Mesenchymal stem cell (in vitro differentiated cells and primary cell): ENCODE results near the gene HDAC7.

Source experiments
- DNase-seq: peaks from one replicate; pipeline ENCODE4 v3.0.0-alpha.2; 2013
- H2AFZ ChIP-seq: one replicate; pipeline ENCODE4 v1.6.1; 2013; ENCODE audit warnings: low read depth, mild to moderate bottlenecking, control low read depth, inconsistent platforms, low read length, moderate library complexity
- H2AK5ac ChIP-seq: 2 replicates; pipeline ENCODE4 v1.6.1; 2013; ENCODE audit warnings: low read length, moderate library complexity, mild to moderate bottlenecking, inconsistent platforms; ENCODE audit not compliant: severe bottlenecking
- H2BK120ac ChIP-seq: one replicate; pipeline ENCODE4 v1.6.1; 2013; ENCODE audit warnings: low read depth, mild to moderate bottlenecking, inconsistent platforms, low read length, moderate library complexity
- H2BK12ac ChIP-seq, 2 experiments: one replicate each; pipeline ENCODE4 v1.6.1; 2013; ENCODE audit warnings: inconsistent platforms in 2 of 2, low read length in 2 of 2, mild to moderate bottlenecking in 2 of 2, moderate library complexity in 2 of 2, control low read depth in 1 of 2
- H2BK15ac ChIP-seq: one replicate; pipeline ENCODE4 v1.6.1; 2013; ENCODE audit warnings: mild to moderate bottlenecking, low read depth, inconsistent platforms; ENCODE audit not compliant: poor library complexity, severe bottlenecking
- H2BK5ac ChIP-seq: 2 replicates; pipeline ENCODE4 v1.6.1; 2013; ENCODE audit warnings: low read depth, mild to moderate bottlenecking, low read length, control low read depth, inconsistent platforms; ENCODE audit not compliant: poor library complexity, severe bottlenecking
- H3K14ac ChIP-seq, 2 experiments: one replicate each; pipeline ENCODE4 v1.6.1; 2013; ENCODE audit warnings: inconsistent platforms in 2 of 2, low read length in 2 of 2, control low read depth in 1 of 2, mild to moderate bottlenecking in 1 of 2, moderate library complexity in 1 of 2
- H3K18ac ChIP-seq, 2 experiments: one replicate each; pipeline ENCODE4 v1.6.1; 2013; ENCODE audit warnings: inconsistent platforms in 2 of 2, low read length in 2 of 2, control low read depth in 1 of 2, low read depth in 1 of 2, mild to moderate bottlenecking in 1 of 2
- H3K23ac ChIP-seq, 2 experiments: one replicate each; pipeline ENCODE4 v1.6.1; 2013; ENCODE audit warnings: inconsistent platforms in 2 of 2, low read length in 2 of 2, mild to moderate bottlenecking in 2 of 2, moderate library complexity in 2 of 2, control low read depth in 1 of 2
- H3K27ac ChIP-seq: 2 replicates; pipeline ENCODE4 v1.5.1; 2013; ENCODE audit warnings: mild to moderate bottlenecking, moderate library complexity, low read length, control low read depth, inconsistent platforms; ENCODE audit not compliant: poor library complexity, severe bottlenecking
- H3K27me3 ChIP-seq, 2 experiments: 2 replicates each; pipeline versions ENCODE4 v1.6.1 to v1.7.0; 2013; ENCODE audit warnings: low read length in 2 of 2, mild to moderate bottlenecking in 2 of 2, moderate library complexity in 2 of 2, control low read depth in 1 of 2, inconsistent platforms in 1 of 2; ENCODE audit not compliant: control insufficient read depth in 1 of 2, insufficient read depth in 1 of 2
- H3K36me3 ChIP-seq, 2 experiments: 2 replicates each; pipeline versions ENCODE4 v1.6.1 to v1.7.0; 2013; ENCODE audit warnings: low read length in 2 of 2, control low read depth in 1 of 2, inconsistent platforms in 1 of 2, low read depth in 1 of 2, mild to moderate bottlenecking in 1 of 2; ENCODE audit not compliant: insufficient read depth in 2 of 2, control insufficient read depth in 1 of 2
- H3K4ac ChIP-seq, 2 experiments: one replicate each; pipeline ENCODE4 v1.6.1; 2013; ENCODE audit warnings: inconsistent platforms in 2 of 2, low read length in 2 of 2, mild to moderate bottlenecking in 2 of 2, moderate library complexity in 2 of 2, control low read depth in 1 of 2, low read depth in 1 of 2
- H3K4me1 ChIP-seq: 2 replicates; pipeline ENCODE4 v1.6.1; 2013; ENCODE audit warnings: low read depth, low read length, control low read depth; ENCODE audit not compliant: control insufficient read depth, insufficient read depth
- H3K4me2 ChIP-seq: 2 replicates; pipeline ENCODE4 v1.6.1; 2013; ENCODE audit warnings: low read length, mild to moderate bottlenecking, inconsistent platforms; ENCODE audit not compliant: poor library complexity, severe bottlenecking
- H3K4me3 ChIP-seq, 2 experiments: 2 replicates each; pipeline versions ENCODE4 v1.5.1 to v1.7.0; 2013; ENCODE audit warnings: low read length in 2 of 2, mild to moderate bottlenecking in 2 of 2, control low read depth in 1 of 2, low read depth in 1 of 2; ENCODE audit not compliant: insufficient read depth in 1 of 2
- H3K79me1 ChIP-seq: replicated peaks from 2 replicates; pipeline ENCODE4 v1.6.1; 2013; ENCODE audit warnings: mild to moderate bottlenecking, control low read depth, low read length, inconsistent platforms; ENCODE audit not compliant: poor library complexity, severe bottlenecking
- H3K9ac ChIP-seq: 2 replicates; pipeline ENCODE4 v1.7.0; 2013; ENCODE audit warnings: mild to moderate bottlenecking, low read length, moderate library complexity
- H3K9me3 ChIP-seq: 2 replicates; pipeline ENCODE4 v1.7.0; 2013; ENCODE audit warnings: mild to moderate bottlenecking, low read length; ENCODE audit not compliant: control insufficient read depth
- H4K8ac ChIP-seq: one replicate; pipeline ENCODE4 v1.6.1; 2013; ENCODE audit warnings: inconsistent platforms, mild to moderate bottlenecking, low read length, moderate library complexity
- H4K91ac ChIP-seq: one replicate; pipeline ENCODE4 v1.6.1; 2013; ENCODE audit warnings: mild to moderate bottlenecking, low read length, inconsistent platforms
- WGBS: methylation state at CpG from one replicate; pipeline ENCODE4 v1.1.7; 2013; ENCODE audit warnings: mixed read lengths; 5-methylcytosine and 5-hydroxymethylcytosine counted together

The HDAC7 gene

GRCh38 chr12:47782372-47782770 is 37.3 kb downstream of the HDAC7 start:
- Histone ChIP-seq H3K4me3 (no peak overlapping the region), H3K27ac (peak overlapping the region; percentile 2), H2BK5ac (no peak overlapping the region), H3K18ac (no peak overlapping the region), H3K14ac (no peak overlapping the region), H2BK120ac (no peak overlapping the region), H2AK5ac (peak overlapping the region; percentile 7), H3K79me1 (peaks cover 14% of the 10 kb centered on the region), H4K8ac (no peak overlapping the region), H4K91ac (no peak overlapping the region), H3K36me3 (peaks cover 67 to 84% of the 10 kb centered on the region in 2 experiments), H2AFZ (no peak overlapping the region), H3K9ac (no peak overlapping the region), H3K27me3 (no peaks in the 10 kb centered on the region), H3K4me2 (no peak overlapping the region), H3K4me1 (peaks cover 16% of the 10 kb centered on the region), H3K4ac (no peak overlapping the region), H2BK12ac (no peak overlapping the region), H3K23ac (no peak overlapping the region), H3K9me3 (no peaks in the 10 kb centered on the region), H2BK15ac (no peak overlapping the region)
- DNase-seq, result no peak
- 78% methylated on average over 8 of the region's 8 CpGs for WGBS

- H3K23ac ChIP-seq, result no peak overlapping the region
- H2AK5ac ChIP-seq, result no peak overlapping the region
- no peak overlapping the region for H2AFZ ChIP-seq
- no peaks in the 10 kb centered on the region for H3K9me3 ChIP-seq
- H3K79me1 ChIP-seq, result peaks cover 14% of the 10 kb centered on the region
- H2BK120ac ChIP-seq, result no peak overlapping the region
- H2BK15ac ChIP-seq, result no peak overlapping the region
- no peak overlapping the region for H3K9ac ChIP-seq
- H3K14ac ChIP-seq, result no peak overlapping the region
- H2BK5ac ChIP-seq, result no peak overlapping the region
- H3K18ac ChIP-seq, result peak overlapping the region in 1 of 2 experiments; percentile 21
- no peak overlapping the region for H4K91ac ChIP-seq
- 97% methylated on average over 12 of the region's 13 CpGs for WGBS
- peaks cover 61 to 82% of the 10 kb centered on the region in 2 experiments for H3K36me3 ChIP-seq
- no peak overlapping the region for H3K4me2 ChIP-seq
- H3K4ac ChIP-seq, result no peak overlapping the region
- no peak overlapping the region for H2BK12ac ChIP-seq
- no peak for DNase-seq
- peaks cover 22% of the 10 kb centered on the region for H3K4me1 ChIP-seq
- H4K8ac ChIP-seq, result no peak overlapping the region
- H3K27ac ChIP-seq, result peak overlapping the region; percentile 4
- H3K4me3 ChIP-seq, result no peak overlapping the region
- no peaks in the 10 kb centered on the region for H3K27me3 ChIP-seq
These were observed 38.0 kb downstream of the HDAC7 start for GRCh38 chr12:47781479-47782371.

- H3K9ac ChIP-seq, result peak overlapping the region; percentile 49
- WGBS, result 72% methylated on average over 11 of the region's 11 CpGs
- no peak overlapping the region for H3K4me2 ChIP-seq
- peak overlapping the region in 1 of 2 experiments; percentile 42 for H3K18ac ChIP-seq
- H3K23ac ChIP-seq, result no peak overlapping the region
- H3K4me3 ChIP-seq, result no peak overlapping the region
- no peak for DNase-seq
- no peaks in the 10 kb centered on the region for H3K27me3 ChIP-seq
- H2BK5ac ChIP-seq, result no peak overlapping the region
- H2AFZ ChIP-seq, result no peak overlapping the region
- H2BK120ac ChIP-seq, result no peak overlapping the region
- no peak overlapping the region for H3K14ac ChIP-seq
- no peak overlapping the region for H3K4ac ChIP-seq
- H2BK12ac ChIP-seq, result no peak overlapping the region
- peaks cover 44 to 69% of the 10 kb centered on the region in 2 experiments for H3K36me3 ChIP-seq
- peaks cover 13% of the 10 kb centered on the region for H3K79me1 ChIP-seq
- no peaks in the 10 kb centered on the region for H3K9me3 ChIP-seq
- no peak overlapping the region for H2BK15ac ChIP-seq
- no peak overlapping the region for H4K8ac ChIP-seq
- H3K27ac ChIP-seq, result no peak overlapping the region
- H2AK5ac ChIP-seq, result no peak overlapping the region
- H3K4me1 ChIP-seq, result peaks cover 37% of the 10 kb centered on the region
- H4K91ac ChIP-seq, result no peak overlapping the region
These were observed 39.7 kb downstream of the HDAC7 start for GRCh38 chr12:47779943-47780504.

GRCh38 chr12:47779301-47779942 is 40.3 kb downstream of the HDAC7 start:
- Histone ChIP-seq H3K4me1 (peaks cover 42% of the 10 kb centered on the region), H3K9ac (peak overlapping the region; percentile 49), H3K4ac (no peak overlapping the region), H2BK15ac (no peak overlapping the region), H3K36me3 (peaks cover 38 to 63% of the 10 kb centered on the region in 2 experiments), H3K27ac (no peak overlapping the region), H4K91ac (no peak overlapping the region), H3K23ac (no peak overlapping the region), H2BK120ac (no peak overlapping the region), H4K8ac (peak overlapping the region; percentile 52), H3K14ac (no peak overlapping the region), H2BK12ac (no peak overlapping the region), H3K18ac (no peak overlapping the region), H3K9me3 (no peaks in the 10 kb centered on the region), H3K4me3 (no peak overlapping the region), H3K79me1 (peaks cover 17% of the 10 kb centered on the region), H2AFZ (no peak overlapping the region), H2AK5ac (no peak overlapping the region), H3K27me3 (no peaks in the 10 kb centered on the region), H2BK5ac (no peak overlapping the region), H3K4me2 (no peak overlapping the region)
- peak; percentile 84 for DNase-seq
- 28% methylated on average over 19 of the region's 19 CpGs for WGBS
